Suppressor macrophage treated with lipopolysaccharide for 4 hours (primary cell): Measurements from ENCODE around the gene CPLANE2.
"Not testable (repeated sequence)": the region's sequence is repeated elsewhere in the genome, so short reads cannot be mapped to it uniquely, and the experiment has no call there.

ENCODE experiments used
- DNase-seq: peaks from one replicate; pipeline ENCODE4 v3.0.0-alpha.2; 2020

The CPLANE2 gene

DNA sequence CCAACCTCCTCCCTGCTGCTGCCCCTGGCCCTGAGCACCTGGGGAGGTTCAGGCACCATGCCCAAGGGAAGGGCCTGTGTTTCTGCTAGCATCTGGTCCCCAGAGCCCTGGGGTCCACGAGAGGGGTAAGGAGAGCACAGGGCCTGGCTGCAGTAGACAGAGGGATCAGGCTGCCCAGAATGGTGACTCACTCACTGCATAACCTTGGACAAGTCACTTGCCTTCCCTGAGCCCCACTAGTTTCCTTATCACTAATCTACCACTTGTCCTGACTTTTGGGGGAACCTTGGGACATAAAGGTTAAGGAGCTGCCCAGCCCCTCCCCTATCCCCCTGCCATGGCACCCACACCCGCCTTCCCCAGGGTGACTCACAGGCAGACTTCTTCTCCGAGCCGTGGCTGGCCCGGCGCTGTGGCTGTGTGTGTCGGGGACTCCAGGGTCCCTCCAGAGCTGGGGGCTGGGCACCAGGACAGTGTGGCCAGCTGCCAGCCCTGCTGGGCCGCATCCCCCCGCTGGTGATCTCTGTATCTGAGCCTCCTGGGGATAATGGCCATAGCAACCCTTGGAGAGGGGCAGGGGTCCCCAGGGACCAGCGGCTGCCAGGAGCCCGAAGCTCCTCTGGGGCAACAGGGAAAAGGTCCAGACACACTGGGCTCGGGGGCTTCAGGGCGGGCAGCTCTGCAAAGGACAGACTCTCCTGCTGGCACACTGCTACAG lies 28.6 kb downstream of the CPLANE2 start:
- peak; percentile 31 for DNase-seq

DNA sequence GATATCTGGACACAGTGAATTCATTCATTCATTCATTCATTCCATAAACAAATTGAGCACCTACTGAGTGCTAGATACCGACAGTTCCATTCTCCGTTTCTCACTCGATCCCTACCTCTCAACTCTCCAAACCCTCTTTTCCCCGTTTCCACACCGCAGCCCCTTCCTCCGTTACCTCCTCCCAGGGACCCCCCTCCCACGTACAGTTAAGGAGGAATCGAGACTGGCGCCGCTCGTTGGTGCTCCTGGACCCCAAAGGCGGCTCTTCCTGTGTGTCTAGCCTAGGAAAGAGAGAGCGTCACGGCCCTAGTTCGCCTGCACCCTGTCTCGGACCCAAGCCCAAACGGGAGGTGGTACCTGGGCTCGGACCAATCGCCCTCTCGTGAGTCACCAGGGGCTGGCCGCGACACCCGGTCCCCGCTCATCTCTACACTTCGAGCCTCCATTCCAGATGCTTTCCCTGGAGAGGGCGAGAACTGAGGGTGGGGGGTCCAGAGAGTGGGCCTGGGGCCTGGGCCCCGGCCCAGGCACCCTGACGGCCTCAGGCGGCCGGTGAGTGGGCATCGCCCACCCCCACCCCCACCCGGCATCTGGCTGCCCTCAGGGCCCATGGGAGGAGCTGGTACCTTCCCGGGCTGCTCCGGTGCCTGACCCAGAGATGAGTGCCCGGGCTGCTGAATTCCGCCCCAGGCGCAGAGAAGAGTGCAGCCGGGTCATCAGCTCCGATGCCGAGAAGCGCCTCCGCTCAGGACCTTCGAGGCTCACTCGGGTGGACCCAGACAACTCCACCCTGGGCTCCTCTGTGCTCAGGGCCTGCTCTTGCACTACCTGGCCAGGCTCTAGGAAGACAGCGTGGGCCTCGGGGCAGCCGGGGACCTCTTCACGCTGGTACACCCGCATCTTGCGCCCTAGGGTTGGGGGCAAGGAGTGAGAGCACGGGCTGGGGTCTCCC lies 29.4 kb downstream of the CPLANE2 start:
- no peak for DNase-seq

DNA sequence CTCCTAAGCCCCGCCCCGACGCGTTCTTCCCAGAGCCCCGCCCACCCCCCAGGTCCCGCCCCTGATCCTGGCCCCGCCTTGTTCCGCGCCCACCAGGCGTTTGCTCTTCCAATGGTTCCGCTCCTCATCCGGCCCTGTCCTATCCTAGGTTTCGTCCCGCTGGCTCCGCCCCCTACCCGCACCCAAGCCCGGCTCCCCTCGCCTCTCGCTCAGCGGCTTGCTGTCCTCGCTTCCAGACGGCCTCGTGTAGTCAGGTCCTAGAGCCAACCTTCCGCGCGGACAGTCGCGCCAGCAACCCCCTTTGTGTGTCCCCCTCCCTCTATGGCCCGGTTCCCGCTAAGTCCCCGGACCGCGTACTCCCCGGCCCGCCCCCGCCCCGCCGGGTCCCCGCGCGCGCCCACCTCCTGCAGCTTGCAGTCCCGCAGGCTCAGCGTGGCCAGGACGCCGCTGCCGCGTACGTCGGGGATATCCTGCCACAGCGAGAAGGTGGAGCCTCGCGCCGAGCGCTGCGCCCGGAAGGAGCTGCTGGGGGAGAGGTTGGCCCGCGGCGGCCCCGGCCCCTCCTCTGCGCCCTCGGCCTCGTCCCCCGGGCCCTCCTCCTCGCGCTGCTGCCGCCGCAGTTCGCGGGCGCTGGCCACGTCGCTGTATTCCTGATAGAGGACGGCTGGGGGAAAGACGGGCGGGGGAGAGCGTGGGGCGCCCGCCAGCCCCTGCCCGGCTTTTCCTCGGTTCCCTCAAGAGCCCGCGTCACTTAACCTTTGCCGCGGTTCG lies 30.3 kb downstream of the CPLANE2 start:
- DNase-seq: peak; percentile 98

DNA sequence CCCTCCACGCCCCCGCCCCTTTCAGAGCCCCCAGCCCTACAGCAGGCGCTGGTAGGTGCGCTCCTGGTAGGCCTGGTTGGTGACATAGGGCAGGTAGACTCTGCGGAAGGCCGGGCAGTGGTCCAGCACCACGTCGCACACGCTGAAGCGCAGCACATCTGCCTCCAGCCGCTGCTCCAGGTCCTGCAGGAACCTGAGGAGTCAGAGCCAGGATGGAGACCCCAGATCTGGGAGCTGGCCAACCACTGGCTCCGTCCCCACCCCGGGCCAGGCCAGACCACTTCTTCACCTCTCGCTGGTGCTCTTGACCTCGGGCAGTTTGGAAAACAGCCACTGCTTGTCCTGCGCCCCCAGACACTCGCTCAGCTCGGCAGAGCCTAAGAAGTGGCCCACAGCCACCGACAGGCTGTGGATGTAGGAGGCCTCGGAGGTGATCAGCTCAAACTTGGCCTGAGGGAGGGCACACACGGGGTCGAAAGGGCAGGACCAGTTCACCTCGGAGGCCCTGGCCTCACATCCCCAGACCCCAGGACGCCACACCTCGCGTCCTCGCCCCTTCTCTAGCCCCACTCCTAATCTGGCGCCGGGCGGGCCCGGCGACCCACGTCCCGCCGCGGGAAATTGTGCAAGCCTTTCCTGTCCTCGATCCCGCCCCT lies 31.0 kb downstream of the CPLANE2 start:
- no peak for DNase-seq

DNA sequence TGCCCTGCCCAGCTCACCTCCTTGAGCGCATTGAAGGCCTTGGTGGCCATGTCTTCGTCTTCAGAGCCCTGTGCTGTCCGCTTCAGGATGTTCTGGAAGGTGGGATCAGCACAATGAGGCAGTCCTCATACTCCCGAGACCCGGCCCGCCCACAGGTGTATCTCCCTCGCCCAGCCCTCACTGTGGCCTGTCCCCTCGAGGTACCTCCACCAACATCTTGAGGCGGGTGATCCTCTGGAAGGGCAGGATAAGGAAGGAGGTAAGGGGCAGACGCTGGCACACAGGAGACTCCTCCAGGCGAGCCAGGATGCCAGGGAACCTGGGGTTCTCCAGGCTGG lies 31.7 kb downstream of the CPLANE2 start:
- DNase-seq: no peak

DNA sequence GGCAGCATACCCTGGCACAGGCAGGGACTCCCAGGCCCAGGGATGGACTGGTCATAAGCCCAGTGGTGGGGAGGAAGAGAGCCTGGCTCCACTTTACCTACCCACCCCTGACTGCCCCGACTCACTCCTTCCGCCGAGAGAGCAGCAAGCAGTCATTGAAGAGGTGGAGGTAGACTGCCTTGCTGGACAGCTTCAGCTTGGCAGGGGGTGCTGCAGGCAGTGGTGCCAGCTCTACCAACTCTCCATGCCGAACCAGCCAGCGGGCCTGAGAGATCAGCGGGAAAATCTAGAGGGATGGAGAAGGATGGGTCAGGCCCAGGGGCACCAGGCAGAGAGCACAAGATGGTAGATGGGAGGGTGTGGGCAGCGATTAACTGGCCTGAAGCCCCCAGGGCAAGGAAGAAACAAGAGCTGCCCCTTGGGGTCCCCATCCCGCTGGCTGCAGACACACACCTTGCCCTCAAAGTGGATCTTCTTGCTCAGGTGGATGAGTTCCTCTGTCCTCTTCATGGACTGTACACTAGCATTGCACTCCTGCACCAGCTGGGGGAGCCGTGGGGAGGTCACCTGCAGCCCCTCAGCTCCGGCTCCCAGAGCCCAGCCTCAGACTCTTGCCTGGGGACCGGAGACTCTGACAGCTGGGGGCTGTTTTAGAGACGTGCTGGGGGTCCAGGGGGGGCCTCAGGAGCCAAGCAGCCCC lies 32.2 kb downstream of the CPLANE2 start:
- DNase-seq: no peak

DNA sequence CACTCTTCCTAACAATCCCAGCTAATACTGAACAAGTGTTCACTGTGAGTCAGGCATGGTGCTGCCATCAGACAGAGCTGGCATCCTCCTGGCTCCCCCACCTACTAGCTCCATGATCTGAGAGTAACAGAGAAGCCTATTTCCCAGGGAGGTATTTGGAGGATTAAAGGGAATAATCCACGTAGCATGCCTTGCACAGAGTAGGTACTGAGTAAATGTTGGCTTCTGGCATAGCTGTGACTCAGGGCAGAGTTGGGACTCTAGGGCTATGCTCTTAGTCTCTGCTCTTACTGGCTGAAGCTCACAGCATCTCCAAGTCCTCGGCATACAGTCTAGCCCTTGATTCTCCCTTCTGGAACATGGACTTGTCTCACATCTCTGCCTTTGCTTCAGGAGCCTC lies 32.8 kb downstream of the CPLANE2 start:
- DNase-seq: no peak

DNA sequence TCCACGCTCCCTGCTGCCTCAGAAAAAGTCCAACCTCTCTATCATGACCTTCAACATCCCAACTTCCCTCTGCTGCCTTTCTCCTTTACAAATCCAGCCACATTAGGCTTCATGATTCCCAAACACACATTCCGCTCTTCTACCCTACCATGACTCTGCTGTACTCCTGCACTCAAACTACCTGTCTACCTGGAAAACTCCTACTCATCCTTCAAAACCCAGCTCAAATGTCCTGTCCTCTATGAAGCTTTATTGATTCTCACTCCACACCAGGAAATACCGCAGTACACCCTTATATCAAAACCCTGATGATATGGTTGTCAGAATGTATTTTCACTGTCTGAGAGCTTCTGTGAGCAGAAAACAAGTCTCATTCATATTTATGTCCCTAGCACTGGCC lies 33.4 kb downstream of the CPLANE2 start:
- no peak for DNase-seq

DNA sequence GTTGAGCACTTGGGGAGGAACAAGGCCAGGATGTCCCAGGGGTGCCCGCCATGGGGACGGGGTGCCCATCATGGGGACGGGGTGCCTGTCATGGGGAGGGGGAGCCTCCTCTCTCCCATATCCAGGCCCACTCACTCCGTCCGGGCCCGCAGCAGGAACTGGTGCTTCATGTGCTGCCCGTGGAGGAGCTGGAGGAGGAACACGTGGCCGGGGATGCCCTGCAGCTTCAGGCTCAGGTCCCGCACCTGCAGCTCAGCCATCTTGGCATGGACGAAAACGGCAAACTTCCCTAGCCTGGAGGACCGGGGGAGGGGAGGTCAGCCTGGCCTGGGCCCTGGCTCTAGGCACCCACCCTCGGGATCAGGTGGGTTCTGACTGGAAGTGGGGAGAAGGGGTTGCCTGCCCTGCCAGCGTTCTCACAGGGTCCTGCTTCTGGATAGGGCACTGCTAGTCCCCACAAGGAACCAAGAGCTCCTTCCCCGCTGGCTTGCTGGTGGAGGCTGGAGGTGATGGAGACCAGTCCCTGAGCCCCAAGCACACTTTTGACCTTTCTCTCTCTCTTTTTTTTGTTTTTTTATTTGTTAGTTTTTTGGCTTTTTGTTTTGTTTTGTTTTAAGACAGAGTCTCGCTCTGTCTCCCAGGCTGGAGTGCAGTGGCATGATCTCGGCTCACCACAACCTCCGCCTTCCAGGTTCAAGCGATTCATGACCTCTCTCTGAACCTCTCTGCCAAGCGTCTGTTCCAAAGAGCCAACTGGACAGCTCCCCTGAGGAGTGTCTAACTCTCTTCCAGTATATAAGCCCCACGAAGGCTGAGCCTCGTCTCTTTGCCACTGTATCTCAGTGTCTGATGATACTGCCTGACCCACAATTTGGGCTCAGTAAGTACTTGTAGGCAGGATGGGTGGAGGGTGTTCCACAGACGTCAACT lies 34.4 kb downstream of the CPLANE2 start:
- no peak for DNase-seq

DNA sequence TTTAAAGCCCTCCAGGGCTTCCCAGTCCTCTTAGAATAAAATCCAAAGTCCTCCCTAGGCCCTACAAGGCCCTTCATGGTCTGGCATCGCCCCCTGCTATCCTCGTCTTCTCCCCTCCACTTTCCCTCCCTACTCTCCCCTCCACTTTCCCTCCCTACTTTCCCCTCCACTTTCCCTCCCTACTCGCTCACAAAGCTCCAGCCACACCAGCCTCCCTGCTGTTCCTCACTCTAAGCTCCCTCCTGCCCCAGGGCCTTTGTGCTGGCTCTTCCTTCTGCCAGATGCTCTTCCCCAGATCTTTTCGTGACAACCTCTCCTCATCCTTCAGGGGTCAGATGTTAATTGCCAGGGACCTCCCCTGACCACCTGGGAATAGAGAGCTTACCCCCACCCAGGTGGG lies 37.3 kb downstream of the CPLANE2 start:
- DNase-seq: no peak

DNA sequence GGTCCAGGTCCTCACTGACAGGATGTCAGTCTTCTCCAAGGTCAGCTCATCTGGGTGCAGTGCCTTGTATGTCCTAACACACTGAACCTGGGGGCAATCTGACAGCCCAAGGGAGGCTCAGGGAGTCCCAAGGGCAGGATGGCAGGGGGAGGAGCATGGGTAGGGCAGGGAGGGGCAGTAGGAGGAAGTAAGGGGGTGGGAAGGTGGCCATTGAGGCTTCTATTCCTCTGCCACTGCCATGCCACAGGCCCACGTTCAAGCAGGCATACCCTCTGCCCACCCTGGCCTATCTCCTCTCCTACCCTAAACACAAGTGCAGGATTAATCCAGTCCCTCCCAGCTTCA lies 37.9 kb downstream of the CPLANE2 start:
- DNase-seq: no peak

DNA sequence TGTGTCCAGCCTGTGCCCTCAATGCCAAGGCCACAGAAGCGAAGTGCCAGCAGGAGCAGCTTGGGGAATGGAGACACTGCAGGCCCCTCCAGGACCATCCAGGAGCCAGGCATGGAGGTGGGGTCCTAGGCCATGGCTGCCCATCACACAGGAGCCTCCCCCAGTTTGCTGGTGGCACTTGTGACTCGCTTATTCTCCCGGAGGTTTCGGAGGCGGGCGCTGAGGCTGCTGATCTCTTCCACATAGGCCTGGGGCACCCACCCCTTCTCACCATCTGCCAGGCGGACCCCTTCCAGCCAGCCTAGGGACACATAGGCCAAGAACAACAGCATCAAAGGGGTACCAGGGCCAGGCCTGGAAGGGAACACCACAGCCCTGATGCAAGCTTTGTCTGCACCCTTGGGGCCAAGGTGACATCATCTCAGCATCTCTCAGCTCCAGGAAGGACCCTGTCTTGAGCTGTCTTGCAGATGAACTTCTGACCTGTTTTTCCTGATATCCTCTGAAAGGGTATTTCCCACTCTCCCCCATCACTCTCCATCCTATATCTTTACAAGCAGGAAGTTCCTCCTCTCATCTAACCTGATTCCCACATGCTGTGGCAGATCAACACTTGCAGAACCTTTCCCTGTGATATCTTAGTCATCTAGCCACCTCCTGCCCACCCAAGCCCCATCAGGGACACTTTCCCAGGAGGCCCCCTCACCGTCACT lies 38.4 kb downstream of the CPLANE2 start:
- no peak for DNase-seq

DNA sequence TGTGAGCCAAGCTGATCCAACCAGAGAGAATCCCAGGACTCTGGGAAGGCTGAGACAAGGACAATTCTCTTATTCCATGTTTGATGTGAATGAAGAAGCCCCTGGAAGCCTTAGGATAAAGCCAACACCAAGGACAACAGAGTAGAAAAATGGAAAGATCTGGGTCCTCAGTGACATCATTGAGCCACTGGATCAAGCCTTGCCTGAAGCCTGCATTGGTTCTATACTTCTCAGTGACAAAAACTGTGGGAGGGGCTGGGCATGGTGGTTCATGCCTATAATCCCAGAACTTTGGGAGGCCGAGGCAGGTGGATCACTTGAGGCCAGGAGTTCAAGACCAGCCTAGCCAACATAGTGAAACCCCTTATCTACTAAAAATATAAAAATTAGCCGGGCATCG lies 40.1 kb downstream of the CPLANE2 start:
- DNase-seq: no peak

DNA sequence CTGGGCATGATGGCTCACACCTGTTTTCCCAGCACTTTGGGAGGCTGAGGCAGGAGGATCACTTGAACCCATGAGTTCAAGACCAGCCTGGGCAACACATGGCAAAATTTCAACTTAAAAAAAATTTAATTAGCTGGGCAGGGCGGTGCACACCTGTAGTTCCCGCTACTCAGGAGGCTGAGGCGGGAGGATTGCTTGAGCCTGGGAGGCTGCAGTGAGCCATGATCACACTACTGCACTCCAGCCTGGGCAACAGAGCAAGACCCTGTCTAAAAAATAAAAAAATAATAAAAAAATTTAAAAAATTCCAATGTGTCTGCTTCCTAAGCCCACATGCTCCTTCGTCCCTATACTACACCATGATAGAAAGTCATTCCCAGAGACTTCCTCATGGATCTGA lies 40.8 kb downstream of the CPLANE2 start:
- not testable (repeated sequence) for DNase-seq

DNA sequence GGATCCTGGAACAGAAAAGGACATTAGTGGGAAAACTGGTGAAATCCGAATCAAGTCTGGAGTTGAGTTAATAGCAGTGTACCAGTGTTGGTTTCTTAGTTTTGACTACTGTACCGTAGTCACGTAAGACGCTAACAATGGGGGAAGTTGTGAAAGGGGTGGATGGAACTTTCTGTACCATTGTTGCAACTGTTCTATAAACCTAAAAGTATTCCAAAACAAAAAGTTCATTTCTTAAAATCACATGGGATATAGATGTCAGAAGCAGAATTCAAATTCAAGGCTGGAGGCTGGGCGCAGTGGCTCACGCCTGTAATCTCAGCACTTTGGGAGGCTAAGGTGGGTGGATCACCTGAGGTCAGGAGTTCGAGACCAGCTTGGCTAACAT lies 41.5 kb downstream of the CPLANE2 start:
- DNase-seq: no peak

DNA sequence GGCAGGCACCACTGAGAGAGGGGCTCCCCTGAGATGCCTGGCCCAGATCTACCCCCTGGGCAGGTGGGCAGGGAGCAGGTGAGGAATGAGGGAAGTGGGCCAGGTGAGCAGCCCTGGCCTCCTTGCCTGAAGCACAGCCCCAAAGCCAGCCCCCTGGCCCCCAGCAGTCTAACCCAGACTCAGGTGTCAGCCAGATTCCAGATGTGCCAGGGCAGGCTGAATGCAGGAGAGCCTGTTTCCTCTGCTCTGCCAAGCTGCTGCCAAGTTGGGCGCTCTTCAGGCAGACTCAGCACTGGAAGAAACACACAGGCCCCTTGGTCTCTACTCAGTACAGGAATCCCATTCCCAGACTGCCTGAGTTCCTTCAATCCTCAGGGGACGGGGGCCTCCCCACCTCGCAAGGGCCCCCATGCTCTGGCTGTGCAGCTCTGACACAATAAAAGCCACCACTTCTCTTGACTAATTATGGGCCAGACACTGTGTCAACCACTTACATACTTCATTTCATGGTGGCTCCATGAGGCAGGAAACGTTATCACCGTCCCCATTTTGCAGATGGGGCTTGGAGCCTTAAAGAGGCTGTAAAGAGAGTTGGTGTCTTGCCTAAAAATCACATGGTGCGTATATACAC lies 45.0 kb downstream of the CPLANE2 start:
- DNase-seq: no peak

DNA sequence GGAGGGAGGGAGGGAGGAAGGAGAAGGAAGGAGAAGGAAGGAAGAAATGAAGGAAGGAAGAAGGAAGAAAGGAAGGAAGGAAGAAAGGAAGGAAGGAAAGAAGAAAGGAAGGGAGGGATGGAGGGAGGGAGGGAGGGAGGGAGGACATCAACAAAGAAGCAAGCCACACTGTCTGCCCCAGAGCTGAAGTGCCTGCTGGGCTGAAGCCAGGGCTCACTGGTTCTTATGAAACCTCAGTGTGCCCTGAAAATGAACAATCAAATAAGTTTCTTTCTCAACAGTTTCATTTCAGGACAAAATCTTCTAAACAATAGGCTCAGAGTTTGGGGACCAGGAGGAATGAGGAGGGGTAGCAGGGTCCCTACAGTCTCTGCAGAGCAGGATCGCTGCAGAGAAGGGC lies 45.7 kb downstream of the CPLANE2 start:
- no peak for DNase-seq

DNA sequence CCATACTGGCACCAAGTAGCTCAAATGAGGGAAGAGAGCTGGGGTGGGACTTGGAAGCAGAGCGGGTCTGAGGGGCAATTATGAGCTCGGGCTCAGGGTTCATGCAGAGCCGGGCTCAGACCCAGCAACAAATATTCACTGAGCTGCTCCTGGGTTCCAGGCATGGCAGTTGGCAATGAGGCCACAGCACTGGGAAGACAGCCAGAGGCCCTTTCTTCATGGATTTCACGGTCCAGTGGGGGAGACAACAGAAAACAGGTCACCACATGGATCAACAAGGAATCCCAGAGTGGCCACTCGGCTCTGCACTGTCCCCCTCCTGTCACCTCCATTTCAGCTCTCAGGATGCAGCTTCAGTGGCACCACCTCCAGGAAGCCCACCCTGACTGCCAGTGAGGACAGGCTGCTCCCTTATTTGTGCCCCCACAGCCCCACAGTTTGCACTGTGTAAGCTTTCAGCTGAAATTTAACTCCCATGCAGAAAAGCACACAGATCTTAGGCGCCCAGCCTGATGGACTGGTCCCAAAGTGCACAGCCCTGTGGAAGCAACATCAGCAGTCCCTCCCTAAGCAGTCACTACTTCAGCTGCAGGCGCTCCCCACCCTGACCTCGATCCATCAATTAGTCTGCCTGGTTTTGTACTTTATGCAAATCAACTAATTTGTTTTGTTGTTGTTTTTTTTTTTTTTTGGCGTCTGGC lies 46.9 kb downstream of the CPLANE2 start:
- DNase-seq: no peak

DNA sequence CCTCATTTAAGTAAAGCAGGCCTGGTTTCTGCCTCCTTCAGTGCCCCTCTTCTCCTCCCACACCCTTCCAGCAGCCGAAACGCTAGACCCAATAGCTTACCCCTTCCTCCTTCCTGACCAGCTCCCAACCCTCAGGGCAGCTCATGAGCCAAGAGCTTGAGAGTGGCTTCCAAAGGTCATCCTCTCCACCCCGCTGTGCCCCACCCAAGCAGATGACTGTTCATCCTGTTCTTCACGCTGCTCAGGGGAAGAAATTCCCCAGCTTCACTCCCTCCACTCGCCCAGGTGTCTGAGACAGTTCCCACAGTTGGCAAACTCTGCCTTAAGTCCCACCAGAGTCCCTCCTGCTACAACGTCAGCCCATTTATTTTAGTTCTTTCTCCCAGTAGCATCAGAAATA lies 48.0 kb downstream of the CPLANE2 start:
- no peak for DNase-seq
